Gastrocnemius medialis (tissue), 4 donors: Measurements from ENCODE around the gene ME3. TPM values are rescaled to one million over a fixed set of nuclear protein-coding genes. Genes with fewer than 3 reads are reported as not detected.

Source experiments
- ATAC-seq, 2 donors: fragments of 150-250 bp; one replicate each; pipeline ENCODE4 v1.9.1; 2016
- DNase-seq, 2 donors: peaks; one replicate each; pipeline ENCODE4 v3.0.0-alpha.2; 2019
- H3K27ac ChIP-seq, 4 donors: fragments of 200-600 bp; sonication (generic); 1 replicate in 1 of 4; 2 replicates in 3 of 4; pipeline ENCODE4 v1.5.1; 2016 to 2018; ENCODE audit warnings: mild to moderate bottlenecking in 2 of 4, moderate library complexity in 1 of 4
- H3K27me3 ChIP-seq, 3 donors: fragments of 200-600 bp; sonication (generic) in 2 of 3; 1 replicate in 1 of 3; 2 replicates in 2 of 3; pipeline versions ENCODE4 v1.5.1 to v1.6.0; 2016 to 2019; ENCODE audit warnings: mild to moderate bottlenecking in 1 of 3, moderate library complexity in 1 of 3
- H3K36me3 ChIP-seq, 2 donors: fragments of 200-600 bp; sonication (generic) in 1 of 2; one replicate each; pipeline ENCODE4 v1.5.1; 2017 to 2018
- H3K4me1 ChIP-seq, 2 donors: fragments of 200-600 bp; sonication (generic) in 1 of 2; one replicate each; pipeline ENCODE4 v1.5.1; 2016 to 2017; ENCODE audit warnings: mild to moderate bottlenecking in 2 of 2
- H3K4me3 ChIP-seq, 4 donors: fragments of 200-600 bp; sonication (generic) in 3 of 4; 1 replicate in 1 of 4; 2 replicates in 3 of 4; pipeline ENCODE4 v1.5.1; 2016 to 2019; ENCODE audit warnings: mild to moderate bottlenecking in 2 of 4
- H3K9me3 ChIP-seq, 3 donors: fragments of 200-600 bp; sonication (generic) in 2 of 3; 1 replicate in 1 of 3; 2 replicates in 2 of 3; pipeline ENCODE4 v1.5.1; 2016 to 2019
- POLR2A ChIP-seq, 2 donors: fragments of 450-650 bp; IDR thresholded peaks; one replicate each; pipeline ENCODE4 v1.6.1; 2017; ENCODE audit warnings: antibody characterized with exemption in 2 of 2, mild to moderate bottlenecking in 2 of 2, moderate library complexity in 2 of 2
- in situ Hi-C, 4 donors: fragments of 200-750 bp; cut with MboI; loops; one replicate each; pipeline versions ENCODE4 v1.15.0 to v1.8.0; 2017; ENCODE audit warnings: low sequenced_read_pairs in 4 of 4
- intact Hi-C: fragments of 100-400 bp; cut with DNase I; formaldehyde crosslinking; loops from one replicate; pipeline ENCODE4 v1.15.1; 2023; ENCODE audit warnings: low total_unique reads
- total RNA-seq, 4 donors: library from RNA; depleted of rRNA; stranded (reverse); fragments of >200 nt; gene quantifications; one replicate each; pipeline versions ENCODE4 v1.1.0 to v1.2.3, GENCODE V29; 2016
- TF ChIP-seq, protein P1 (sequence below), 5 experiments: fragments of 450-650 bp in 3 of 5; fragments of 200-600 bp in 2 of 5; sonication (generic) in 2 of 5; IDR thresholded peaks in 4 of 5; conservative IDR thresholded peaks in 1 of 5; 1 replicate in 4 of 5; 2 replicates in 1 of 5; pipeline ENCODE4 v1.5.1; 2016 to 2019; ENCODE audit warnings: antibody characterized with exemption in 5 of 5, mild to moderate bottlenecking in 3 of 5, moderate library complexity in 3 of 5

ME3 gene
- total RNA-seq, 4 donors from 2014 or later: 4.2 to 17.0 (median 15.7) TPM

DNA sequence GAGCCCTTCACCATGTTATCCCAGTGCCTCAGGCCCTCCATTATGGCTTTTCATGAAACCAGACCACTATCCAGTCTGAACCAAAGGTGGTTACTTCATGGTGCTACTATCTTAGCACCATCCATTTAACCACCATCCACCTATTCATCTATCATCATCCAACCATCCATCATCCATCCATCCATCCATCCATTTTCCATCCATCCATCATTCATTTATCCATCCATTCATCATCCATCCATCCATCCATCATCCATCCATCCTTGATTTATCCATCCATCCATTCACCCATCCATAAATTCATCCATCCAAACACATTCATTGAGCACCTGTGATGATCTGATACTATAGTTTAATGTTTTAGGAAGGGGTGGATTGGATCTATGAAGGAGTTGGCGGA, 204.2 kb downstream of the ME3 start:
- TF ChIP-seq POLR2A (IDR thresholded peaks at IDR 0.05): no peak
- TF ChIP-seq, protein P1, sequence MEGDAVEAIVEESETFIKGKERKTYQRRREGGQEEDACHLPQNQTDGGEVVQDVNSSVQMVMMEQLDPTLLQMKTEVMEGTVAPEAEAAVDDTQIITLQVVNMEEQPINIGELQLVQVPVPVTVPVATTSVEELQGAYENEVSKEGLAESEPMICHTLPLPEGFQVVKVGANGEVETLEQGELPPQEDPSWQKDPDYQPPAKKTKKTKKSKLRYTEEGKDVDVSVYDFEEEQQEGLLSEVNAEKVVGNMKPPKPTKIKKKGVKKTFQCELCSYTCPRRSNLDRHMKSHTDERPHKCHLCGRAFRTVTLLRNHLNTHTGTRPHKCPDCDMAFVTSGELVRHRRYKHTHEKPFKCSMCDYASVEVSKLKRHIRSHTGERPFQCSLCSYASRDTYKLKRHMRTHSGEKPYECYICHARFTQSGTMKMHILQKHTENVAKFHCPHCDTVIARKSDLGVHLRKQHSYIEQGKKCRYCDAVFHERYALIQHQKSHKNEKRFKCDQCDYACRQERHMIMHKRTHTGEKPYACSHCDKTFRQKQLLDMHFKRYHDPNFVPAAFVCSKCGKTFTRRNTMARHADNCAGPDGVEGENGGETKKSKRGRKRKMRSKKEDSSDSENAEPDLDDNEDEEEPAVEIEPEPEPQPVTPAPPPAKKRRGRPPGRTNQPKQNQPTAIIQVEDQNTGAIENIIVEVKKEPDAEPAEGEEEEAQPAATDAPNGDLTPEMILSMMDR (IDR thresholded peaks at IDR 0.05 in 4 of 5, conservative IDR thresholded peaks at IDR 0.05 in 1 of 5): no peak
- Histone ChIP-seq H3K4me3 (no peak overlapping the region), H3K27ac (no peak overlapping the region), H3K36me3 (no peaks in the 10 kb centered on the region), H3K9me3 (no peaks in the 10 kb centered on the region), H3K4me1 (peaks cover 7 to 15% of the 10 kb centered on the region in 2 donors), H3K27me3 (no peaks in the 10 kb centered on the region)
- intact Hi-C loops (no loop called here), in situ Hi-C loops (no loop called here)
- ATAC-seq (no peak), DNase-seq (no peak)

DNA sequence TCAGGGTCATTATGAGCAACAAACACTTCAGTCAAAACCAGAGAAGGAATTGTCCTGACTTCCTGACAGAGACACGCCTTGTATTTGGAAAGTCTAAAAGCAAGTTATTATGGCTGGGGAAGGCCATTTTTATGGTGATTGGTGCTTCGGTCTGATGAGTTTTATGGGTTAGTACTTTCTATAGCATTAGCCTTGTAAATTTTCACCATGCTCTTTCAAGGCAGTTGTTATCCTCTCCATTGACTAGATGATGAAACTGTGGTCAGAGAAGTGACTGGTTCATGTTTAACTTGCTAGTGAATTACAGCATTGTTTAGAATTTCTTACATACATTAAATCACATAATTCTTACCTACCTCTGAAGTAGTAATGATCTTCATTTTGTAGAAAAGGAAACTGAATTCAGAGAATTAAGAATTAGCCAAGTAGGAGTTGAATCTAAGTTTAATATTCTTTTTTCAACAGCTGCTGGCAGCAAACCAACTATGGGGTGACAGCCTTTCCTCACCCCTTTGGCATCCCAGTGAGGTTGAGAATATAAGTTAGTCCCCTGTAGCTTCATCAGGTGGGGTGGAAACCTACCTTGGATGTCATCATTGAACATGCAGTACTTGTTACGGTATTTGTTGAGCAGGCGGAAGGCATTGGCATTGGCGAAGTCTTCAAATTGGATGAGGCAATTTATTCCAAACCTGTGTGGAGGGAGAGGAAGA, 207.8 kb downstream of the ME3 start:
- in situ Hi-C loops (no loop called here), intact Hi-C loops (no loop called here)
- no peak overlapping the region for H3K4me3 ChIP-seq
- DNase-seq (no peak), ATAC-seq (no peak)
- no peaks in the 10 kb centered on the region for H3K9me3 ChIP-seq
- H3K27ac ChIP-seq: no peak overlapping the region
- H3K4me1 ChIP-seq: peaks cover 17 to 21% of the 10 kb centered on the region in 2 donors
- H3K36me3 ChIP-seq: no peaks in the 10 kb centered on the region
- TF ChIP-seq, protein P1 (IDR thresholded peaks at IDR 0.05 in 4 of 5, conservative IDR thresholded peaks at IDR 0.05 in 1 of 5): no peak
- no peak for TF ChIP-seq POLR2A (IDR thresholded peaks at IDR 0.05)
- no peaks in the 10 kb centered on the region for H3K27me3 ChIP-seq

DNA sequence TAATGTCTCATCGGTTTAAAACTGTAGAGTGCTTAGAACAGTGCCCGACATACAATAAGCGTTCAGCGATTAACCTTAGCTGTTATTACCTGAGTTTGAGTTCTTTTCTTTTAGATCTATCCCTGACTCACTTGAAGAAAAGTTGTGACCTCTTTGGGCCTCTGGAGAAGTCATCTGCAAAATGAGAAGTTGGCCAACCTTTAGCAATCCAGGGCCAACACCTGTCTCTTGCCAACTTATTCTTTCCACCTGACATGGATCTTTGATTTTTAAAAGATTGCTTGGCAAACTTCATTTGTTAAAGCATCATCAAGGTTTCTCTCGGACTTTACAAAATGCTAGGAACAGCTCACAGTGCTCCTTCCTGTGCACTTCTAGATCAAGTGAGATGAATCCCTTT, 208.5 kb downstream of the ME3 start:
- intact Hi-C loops: no loop called here
- Histone ChIP-seq H3K36me3 (no peaks in the 10 kb centered on the region), H3K27ac (peak overlapping the region in 1 of 4 donors; percentile 5), H3K9me3 (no peaks in the 10 kb centered on the region), H3K27me3 (no peaks in the 10 kb centered on the region), H3K4me1 (peaks cover 18 to 22% of the 10 kb centered on the region in 2 donors), H3K4me3 (no peak overlapping the region)
- no peak for TF ChIP-seq POLR2A (IDR thresholded peaks at IDR 0.05)
- TF ChIP-seq, protein P1 (IDR thresholded peaks at IDR 0.05 in 4 of 5, conservative IDR thresholded peaks at IDR 0.05 in 1 of 5): no peak
- in situ Hi-C loops: no loop called here
- no peak for ATAC-seq
- no peak for DNase-seq

DNA sequence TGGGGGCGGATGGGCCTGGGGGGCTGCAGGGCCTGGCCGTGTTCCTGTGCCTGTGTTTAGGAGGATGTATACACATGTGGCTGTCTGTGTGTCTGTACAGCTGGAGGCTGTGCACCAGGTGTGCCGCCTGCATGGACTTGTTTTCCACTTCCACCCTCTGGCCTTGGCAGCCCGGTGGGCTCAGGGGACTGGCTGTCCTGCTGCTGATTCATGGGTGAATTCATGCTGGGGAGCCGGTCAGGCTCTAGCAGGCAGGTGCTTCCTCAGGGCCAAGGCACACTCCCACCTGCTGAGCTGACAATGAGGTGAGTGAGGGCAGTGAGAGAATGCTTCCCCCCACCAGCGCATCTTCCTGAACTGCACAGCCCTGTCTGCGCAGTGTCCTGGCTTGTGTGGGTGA, 209.3 kb downstream of the ME3 start:
- no peak overlapping the region for H3K4me3 ChIP-seq
- no peaks in the 10 kb centered on the region for H3K27me3 ChIP-seq
- DNase-seq (no peak), ATAC-seq (no peak)
- intact Hi-C loops (no loop called here), in situ Hi-C loops (no loop called here)
- H3K4me1 ChIP-seq: peaks cover 18 to 22% of the 10 kb centered on the region in 2 donors
- H3K27ac ChIP-seq: no peak overlapping the region
- no peaks in the 10 kb centered on the region for H3K9me3 ChIP-seq
- TF ChIP-seq POLR2A (IDR thresholded peaks at IDR 0.05): no peak
- TF ChIP-seq, protein P1 (IDR thresholded peaks at IDR 0.05 in 4 of 5, conservative IDR thresholded peaks at IDR 0.05 in 1 of 5): no peak
- no peaks in the 10 kb centered on the region for H3K36me3 ChIP-seq

DNA sequence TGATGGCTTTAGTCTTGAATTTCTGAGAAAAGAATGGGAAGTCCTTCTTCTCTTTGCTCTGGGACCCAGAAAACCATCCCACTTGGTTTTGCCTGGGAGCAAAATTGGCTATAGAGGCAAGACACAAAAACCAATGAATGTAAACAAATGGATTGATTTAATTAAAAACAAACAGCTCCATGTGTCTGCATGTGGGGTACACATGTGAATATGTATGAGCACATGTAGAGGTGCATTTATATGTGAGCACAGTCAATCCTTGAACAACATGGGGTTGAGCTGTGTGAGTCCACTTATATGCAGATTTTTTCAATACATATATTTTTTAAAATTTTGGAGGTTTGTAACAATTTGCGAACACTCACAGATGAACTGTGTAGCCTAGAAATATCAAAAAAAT, 210.5 kb downstream of the ME3 start:
- Histone ChIP-seq H3K36me3 (no peaks in the 10 kb centered on the region), H3K4me3 (no peak overlapping the region), H3K27me3 (no peaks in the 10 kb centered on the region), H3K27ac (no peak overlapping the region), H3K9me3 (no peaks in the 10 kb centered on the region), H3K4me1 (peaks cover 18 to 22% of the 10 kb centered on the region in 2 donors)
- TF ChIP-seq, protein P1 (IDR thresholded peaks at IDR 0.05 in 4 of 5, conservative IDR thresholded peaks at IDR 0.05 in 1 of 5): no peak
- no peak for TF ChIP-seq POLR2A (IDR thresholded peaks at IDR 0.05)
- DNase-seq (no peak), ATAC-seq (no peak)
- in situ Hi-C loops (no loop called here), intact Hi-C loops (no loop called here)
